ENCODE measurements around the gene RNU4-1.

RNU4-1 gene

DNA sequence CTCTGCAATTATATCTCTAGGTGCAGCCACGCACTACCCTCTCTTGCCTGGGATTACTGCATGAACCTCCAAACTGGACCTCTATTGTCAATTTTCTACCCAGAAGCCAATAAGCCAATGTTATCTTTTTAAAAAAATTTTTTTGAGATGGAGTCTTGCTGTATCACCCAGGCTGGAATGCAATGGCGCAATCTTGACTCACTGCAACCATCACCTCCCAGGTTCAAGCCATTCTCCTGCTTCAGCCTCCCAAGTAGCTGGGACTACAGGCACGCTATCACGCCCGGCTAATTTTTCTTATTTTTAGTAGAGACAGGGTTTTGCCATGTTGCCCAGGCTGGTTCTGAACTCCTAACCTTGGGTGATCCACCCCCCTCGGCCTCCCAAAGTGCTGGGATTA lies 16.3 kb downstream of the RNU4-1 start:
- no peak overlapping the region for H3K4me3 ChIP-seq (replicated peaks; ENCODE audit: low read depth, low read length)
- TF ChIP-seq, protein P1, sequence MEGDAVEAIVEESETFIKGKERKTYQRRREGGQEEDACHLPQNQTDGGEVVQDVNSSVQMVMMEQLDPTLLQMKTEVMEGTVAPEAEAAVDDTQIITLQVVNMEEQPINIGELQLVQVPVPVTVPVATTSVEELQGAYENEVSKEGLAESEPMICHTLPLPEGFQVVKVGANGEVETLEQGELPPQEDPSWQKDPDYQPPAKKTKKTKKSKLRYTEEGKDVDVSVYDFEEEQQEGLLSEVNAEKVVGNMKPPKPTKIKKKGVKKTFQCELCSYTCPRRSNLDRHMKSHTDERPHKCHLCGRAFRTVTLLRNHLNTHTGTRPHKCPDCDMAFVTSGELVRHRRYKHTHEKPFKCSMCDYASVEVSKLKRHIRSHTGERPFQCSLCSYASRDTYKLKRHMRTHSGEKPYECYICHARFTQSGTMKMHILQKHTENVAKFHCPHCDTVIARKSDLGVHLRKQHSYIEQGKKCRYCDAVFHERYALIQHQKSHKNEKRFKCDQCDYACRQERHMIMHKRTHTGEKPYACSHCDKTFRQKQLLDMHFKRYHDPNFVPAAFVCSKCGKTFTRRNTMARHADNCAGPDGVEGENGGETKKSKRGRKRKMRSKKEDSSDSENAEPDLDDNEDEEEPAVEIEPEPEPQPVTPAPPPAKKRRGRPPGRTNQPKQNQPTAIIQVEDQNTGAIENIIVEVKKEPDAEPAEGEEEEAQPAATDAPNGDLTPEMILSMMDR (IDR thresholded peaks at IDR 0.05; ENCODE audit: low read length, missing control alignments): no peak
- DNase-seq (ENCODE audit: low read depth): peak; percentile 77

DNA sequence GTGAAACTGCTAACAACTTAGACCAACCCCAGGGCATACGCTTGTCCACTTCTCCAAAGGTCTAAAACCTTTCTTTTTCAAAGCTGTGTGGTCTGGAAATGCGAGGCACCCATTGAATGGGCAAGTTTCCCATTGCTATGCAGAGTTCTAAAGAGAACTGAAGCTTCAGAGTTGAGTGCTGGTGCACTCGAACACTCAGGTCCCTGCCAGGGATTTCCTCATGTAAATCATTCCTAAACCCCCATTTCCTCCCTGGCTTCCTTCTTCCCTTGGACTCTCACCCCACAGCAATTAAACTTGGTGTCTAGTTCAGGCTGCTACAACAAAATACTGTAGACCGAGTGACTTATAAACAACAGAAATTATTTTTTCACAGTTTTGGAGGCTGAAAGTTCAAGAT lies 25.3 kb downstream of the RNU4-1 start:
- DNase-seq (ENCODE audit: low read depth): no peak
- TF ChIP-seq, protein P1 (IDR thresholded peaks at IDR 0.05; ENCODE audit: low read length, missing control alignments): no peak
- no peak overlapping the region for H3K4me3 ChIP-seq (replicated peaks; ENCODE audit: low read depth, low read length)

DNA sequence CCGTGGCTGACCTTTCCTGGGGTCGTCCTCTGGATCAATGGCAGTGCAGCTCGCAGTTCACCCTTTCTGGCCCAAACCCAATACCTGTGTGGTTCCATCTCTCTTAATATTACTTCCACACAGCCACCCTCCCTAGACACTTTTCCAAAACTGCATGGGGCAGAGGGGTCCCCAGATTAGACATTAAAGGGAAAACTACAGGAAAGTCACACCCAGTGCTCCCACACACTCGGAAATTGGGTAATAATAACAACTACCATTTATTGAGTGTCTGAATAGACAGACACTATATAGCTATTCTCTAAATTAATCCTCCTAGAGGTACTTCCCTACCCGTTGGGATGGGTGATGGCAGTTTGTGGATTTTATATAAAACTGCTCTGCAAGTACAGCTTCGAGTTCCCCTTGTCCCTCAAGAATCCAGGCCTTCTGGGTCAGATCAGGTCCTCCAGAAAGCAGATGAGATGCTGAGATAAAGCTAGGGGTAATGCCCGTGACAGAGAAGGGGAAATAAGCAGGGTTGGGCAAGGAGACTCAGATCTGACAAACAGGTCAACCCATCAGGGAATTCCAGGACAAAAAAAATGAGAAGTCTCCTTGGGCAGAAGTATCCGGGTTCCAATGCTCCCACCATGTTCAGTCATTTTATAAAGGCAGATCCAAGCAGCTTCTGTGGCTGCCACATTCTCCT lies 26.7 kb downstream of the RNU4-1 start:
- H3K4me3 ChIP-seq (replicated peaks; ENCODE audit: low read depth, low read length): no peak overlapping the region
- no peak for DNase-seq (ENCODE audit: low read depth)
- TF ChIP-seq, protein P1 (IDR thresholded peaks at IDR 0.05; ENCODE audit: low read length, missing control alignments): no peak

DNA sequence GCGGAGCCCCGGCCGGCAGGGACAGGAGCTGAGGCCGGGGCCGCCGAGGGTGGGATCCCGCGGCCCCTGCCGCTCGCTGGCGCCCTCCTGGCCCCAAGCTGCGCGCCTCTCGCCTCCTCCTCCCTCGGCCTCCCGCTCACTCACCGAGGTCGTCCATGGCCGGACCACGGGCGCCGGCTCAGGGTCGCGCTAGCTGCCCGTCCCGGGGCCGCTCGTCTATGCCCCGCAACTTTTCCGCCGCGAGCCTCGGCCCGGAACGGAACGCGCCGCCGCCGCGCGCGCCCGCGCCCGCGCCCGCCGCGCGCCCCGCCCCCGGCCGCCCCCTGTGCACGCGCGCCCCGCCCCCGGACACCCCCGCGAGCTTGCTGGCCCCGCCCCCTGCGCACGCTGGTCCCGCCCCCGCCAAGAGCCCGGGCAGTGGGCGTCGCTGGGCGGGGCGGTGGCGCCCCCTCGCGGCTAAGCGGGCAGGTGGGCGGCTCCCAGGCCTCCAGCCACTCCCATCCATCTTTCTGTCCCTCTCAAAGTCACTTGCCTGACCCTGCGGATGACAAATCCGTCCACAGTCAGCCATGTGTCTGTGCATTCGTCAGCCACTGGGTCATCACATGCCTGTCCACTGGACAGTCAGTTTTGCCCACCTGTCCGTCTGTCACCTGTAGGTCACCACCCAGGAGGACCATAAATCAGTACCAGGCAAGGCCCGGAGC lies 27.4 kb downstream of the RNU4-1 start, which contains the start of gene PXN:
PXN (minus strand) TSS at position 258 of the 707 bp plus-strand sequence; CDS start at position 157, 101 bp downstream.
- H3K4me3 ChIP-seq (replicated peaks; ENCODE audit: low read depth, low read length): peak within 1 kb of the TSS; percentile 86
- TF ChIP-seq, protein P1 (IDR thresholded peaks at IDR 0.05; ENCODE audit: low read length, missing control alignments): peak; percentile 44
- peak; percentile 82 for DNase-seq (ENCODE audit: low read depth)

DNA sequence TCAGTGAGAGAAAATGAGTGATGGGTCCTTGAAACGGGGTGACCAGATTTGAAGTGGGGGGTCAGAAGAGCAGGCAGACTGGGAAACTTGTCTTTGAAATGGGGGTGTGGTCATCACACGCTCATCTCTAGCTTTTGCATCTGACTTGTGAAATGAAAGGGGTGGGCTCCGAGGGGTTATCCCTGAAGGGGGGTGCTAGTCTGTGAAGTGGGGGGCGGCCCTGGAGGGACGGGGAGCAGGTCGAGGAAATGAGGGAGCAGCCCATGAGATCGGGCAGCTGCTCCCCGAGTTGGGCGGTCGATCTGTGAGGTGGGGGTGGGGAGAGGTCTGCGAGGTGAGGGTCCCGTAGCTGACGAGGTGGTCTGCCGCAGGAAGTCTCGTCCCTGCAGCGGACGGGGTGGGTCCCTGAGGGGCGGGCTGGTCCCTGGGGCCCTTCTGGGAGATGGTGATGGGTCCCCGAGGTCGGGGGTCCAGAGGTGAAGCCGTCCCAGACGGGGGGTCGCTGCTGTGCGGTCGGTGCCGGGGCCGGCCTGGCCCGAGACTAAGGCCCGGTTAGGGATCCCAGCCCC lies 28.0 kb downstream of the RNU4-1 start:
- DNase-seq (ENCODE audit: low read depth): no peak
- TF ChIP-seq, protein P1 (IDR thresholded peaks at IDR 0.05; ENCODE audit: low read length, missing control alignments): no peak
- H3K4me3 ChIP-seq (replicated peaks; ENCODE audit: low read depth, low read length): peak overlapping the region; percentile 86

DNA sequence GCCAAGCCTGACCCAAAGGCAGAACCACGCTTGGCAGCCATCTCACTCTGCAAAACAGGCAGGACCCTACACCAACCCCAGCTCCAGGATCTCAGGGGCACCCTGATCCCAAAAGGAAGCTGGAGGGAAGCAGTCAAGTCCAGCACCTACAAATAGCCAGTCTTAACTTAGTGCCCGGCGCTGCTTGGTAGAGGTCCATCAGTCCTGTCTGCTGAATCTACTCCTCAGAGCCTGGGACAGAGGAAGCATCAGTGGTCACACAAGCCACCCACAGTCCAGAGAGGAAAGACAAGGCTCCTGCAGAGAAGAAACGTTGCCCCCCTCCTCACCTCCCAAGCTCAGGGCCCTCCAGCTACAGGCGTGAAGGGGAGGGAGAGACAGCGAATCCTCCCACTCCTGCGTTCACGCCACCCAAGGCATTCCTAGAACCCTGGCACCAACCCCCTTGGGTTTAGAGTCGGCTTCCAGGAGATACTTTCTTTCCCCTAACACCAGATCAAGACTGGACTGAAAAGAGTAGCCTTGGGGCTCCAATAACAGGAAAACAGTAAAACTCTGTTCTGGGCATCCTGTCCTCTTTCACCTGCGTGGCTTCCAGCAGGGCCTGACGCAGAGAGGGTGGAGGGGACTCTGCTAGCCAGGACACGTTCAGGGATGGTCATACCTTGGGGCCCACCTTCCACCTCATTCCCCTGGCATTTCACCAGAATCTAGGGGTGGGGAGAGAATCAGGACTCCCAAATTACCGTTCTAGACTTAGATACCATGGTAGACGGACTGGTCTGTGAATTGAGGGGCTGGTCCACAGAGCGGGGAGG lies 28.7 kb downstream of the RNU4-1 start:
- peak overlapping the region; percentile 86 for H3K4me3 ChIP-seq (replicated peaks; ENCODE audit: low read depth, low read length)
- TF ChIP-seq, protein P1 (IDR thresholded peaks at IDR 0.05; ENCODE audit: low read length, missing control alignments): no peak
- no peak for DNase-seq (ENCODE audit: low read depth)

All from fibroblast of pulmonary artery (primary cell).